Immature natural killer cell (primary cell): ENCODE measurements around the gene SPNS1. TPM values are rescaled to one million over a fixed set of nuclear protein-coding genes. Genes with fewer than 3 reads are reported as not detected.
"Not testable (repeated sequence)": the region's sequence is repeated elsewhere in the genome, so short reads cannot be mapped to it uniquely, and the experiment has no call there.

Source experiments
- DNase-seq, 3 donors: peaks; one replicate each; pipeline ENCODE4 v3.0.0; 2022; ENCODE audit warnings: mixed read lengths in 1 of 3
- H3K27ac Mint-ChIP-seq, 6 donors: one replicate each; pipeline ENCODE4 v1.8.0; 2020; ENCODE audit warnings: mixed read lengths in 6 of 6, mild to moderate bottlenecking in 5 of 6, inconsistent platforms in 4 of 6, moderate library complexity in 3 of 6
- H3K27me3 Mint-ChIP-seq, 3 donors: one replicate each; pipeline ENCODE4 v1.8.0; 2020 to 2021; ENCODE audit warnings: low read depth in 3 of 3, mild to moderate bottlenecking in 3 of 3, mixed read lengths in 3 of 3, moderate library complexity in 3 of 3, inconsistent platforms in 1 of 3
- H3K36me3 Mint-ChIP-seq, 3 donors: one replicate each; pipeline ENCODE4 v1.8.0; 2020; ENCODE audit warnings: mixed read lengths in 3 of 3, inconsistent platforms in 2 of 3, mild to moderate bottlenecking in 2 of 3
- H3K4me1 Mint-ChIP-seq, 2 donors: one replicate each; pipeline ENCODE4 v1.8.0; 2020; ENCODE audit warnings: inconsistent platforms in 2 of 2, mild to moderate bottlenecking in 2 of 2, mixed read lengths in 2 of 2, moderate library complexity in 1 of 2
- H3K4me3 Mint-ChIP-seq, 5 donors: one replicate each; pipeline ENCODE4 v1.8.0; 2020; ENCODE audit warnings: mild to moderate bottlenecking in 5 of 5, mixed read lengths in 5 of 5, inconsistent platforms in 3 of 5, moderate library complexity in 3 of 5
- H3K9me3 Mint-ChIP-seq, 6 donors: one replicate each; pipeline ENCODE4 v1.8.0; 2020; ENCODE audit warnings: mild to moderate bottlenecking in 6 of 6, mixed read lengths in 6 of 6, inconsistent platforms in 4 of 6, moderate library complexity in 3 of 6
- polyA plus RNA-seq, 3 donors: library from polyadenylated mRNA; unstranded; fragments of 300-500 nt; fragmentation: Illumina TruSeq; gene quantifications; one replicate each; pipeline ENCODE4 v1.2.3, GENCODE V29; 2021

Gene SPNS1
- polyA plus RNA-seq, 3 donors from 2014 or later: 21.1 to 53.1 (median 30.2) TPM

DNA sequence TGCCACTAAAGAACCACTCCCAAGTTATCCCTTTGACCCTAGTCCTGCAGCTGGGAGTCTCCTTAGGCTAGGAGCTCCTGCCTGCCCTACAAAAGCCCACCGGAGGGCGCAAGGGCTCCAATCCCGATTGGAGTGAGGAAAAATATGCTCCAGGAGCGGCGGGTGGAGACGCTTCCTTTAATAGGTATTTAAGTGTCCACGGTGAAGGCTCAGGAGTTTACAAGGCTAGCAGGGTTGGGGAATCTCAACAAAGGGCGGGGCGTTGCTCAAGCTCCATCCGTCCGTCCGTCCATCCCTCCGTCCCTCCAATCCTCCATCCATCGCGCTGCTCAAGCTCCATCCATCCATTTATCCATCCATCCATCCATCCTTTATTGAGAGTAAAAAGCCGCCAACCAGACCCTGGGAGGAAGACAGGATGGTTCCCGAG, 556 bp upstream of the SPNS1 start:
- H3K9me3 Mint-ChIP-seq: no peaks in the 10 kb centered on the region
- DNase-seq: no peak
- H3K4me1 Mint-ChIP-seq: peaks cover 30 to 37% of the 10 kb centered on the region in 2 donors
- H3K36me3 Mint-ChIP-seq: peaks cover 4 to 8% (median 5%) of the 10 kb centered on the region in 3 donors
- H3K27ac Mint-ChIP-seq: peak overlapping the region; percentile 88 to 98 (median 96)
- peak overlapping the region; percentile 93 to 99 (median 97) for H3K4me3 Mint-ChIP-seq
- H3K27me3 Mint-ChIP-seq: peaks cover 6 to 15% (median 11%) of the 10 kb centered on the region in 3 donors

DNA sequence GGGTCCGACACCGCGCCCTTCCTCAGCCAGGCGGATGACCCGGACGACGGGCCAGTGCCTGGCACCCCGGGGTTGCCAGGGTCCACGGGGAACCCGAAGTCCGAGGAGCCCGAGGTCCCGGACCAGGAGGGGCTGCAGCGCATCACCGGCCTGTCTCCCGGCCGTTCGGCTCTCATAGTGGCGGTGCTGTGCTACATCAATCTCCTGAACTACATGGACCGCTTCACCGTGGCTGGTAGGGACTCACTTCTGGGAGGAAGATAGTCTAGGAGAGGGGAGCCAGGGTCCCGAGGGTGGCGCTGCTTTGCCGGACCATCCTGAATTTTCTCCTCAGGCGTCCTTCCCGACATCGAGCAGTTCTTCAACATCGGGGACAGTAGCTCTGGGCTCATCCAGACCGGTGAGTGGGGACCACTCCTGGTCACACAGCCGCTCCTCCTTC, 601 bp downstream of the SPNS1 start:
- peak overlapping the region; percentile 93 to 99 (median 97) for H3K4me3 Mint-ChIP-seq
- DNase-seq: no peak
- H3K4me1 Mint-ChIP-seq: peaks cover 30 to 37% of the 10 kb centered on the region in 2 donors
- H3K27me3 Mint-ChIP-seq: peaks cover 6 to 15% (median 11%) of the 10 kb centered on the region in 3 donors
- H3K27ac Mint-ChIP-seq: peak overlapping the region in 5 of 6 donors; percentile 76 to 96 (median 81)
- peaks cover 4 to 8% (median 5%) of the 10 kb centered on the region in 3 donors for H3K36me3 Mint-ChIP-seq
- no peaks in the 10 kb centered on the region for H3K9me3 Mint-ChIP-seq

- H3K4me3 Mint-ChIP-seq: peak overlapping the region in 3 of 5 donors; percentile 5 to 42 (median 30)
- DNase-seq: no peak
- H3K4me1 Mint-ChIP-seq: peaks cover 36 to 38% of the 10 kb centered on the region in 2 donors
- no peaks in the 10 kb centered on the region for H3K9me3 Mint-ChIP-seq
- H3K36me3 Mint-ChIP-seq: peaks cover 8 to 22% (median 10%) of the 10 kb centered on the region in 3 donors
- peaks cover 6 to 15% (median 11%) of the 10 kb centered on the region in 3 donors for H3K27me3 Mint-ChIP-seq
- peak overlapping the region in 4 of 6 donors; percentile 17 to 50 (median 38) for H3K27ac Mint-ChIP-seq
These were observed 3.4 kb downstream of the SPNS1 start for GRCh38 chr16:28977703-28978662.

DNA sequence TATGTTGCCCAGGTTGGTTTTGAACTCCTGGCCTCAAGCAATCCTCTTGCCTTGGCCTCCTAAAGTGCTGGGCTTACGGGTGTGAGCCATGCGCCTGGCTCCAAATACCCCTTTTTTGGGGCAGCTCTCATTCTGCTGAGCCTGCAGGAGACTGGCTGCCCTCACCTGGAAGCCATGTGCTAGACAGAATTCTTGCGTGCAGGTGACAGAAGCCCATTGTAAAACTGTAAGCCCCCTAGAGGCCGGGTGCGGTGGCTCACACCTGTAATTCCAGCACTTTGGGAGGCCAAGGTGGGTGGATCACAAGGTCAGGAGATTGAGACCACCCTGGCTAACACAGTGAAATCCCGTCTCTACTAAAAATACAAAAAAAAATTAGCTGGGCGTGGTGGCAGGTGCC, 5.8 kb downstream of the SPNS1 start:
- Mint-ChIP-seq H3K36me3 (peaks cover 8 to 34% (median 21%) of the 10 kb centered on the region in 3 donors), H3K4me1 (peaks cover 40 to 42% of the 10 kb centered on the region in 2 donors)
- H3K4me3 Mint-ChIP-seq, H3K27me3 Mint-ChIP-seq, H3K27ac Mint-ChIP-seq, H3K9me3 Mint-ChIP-seq, DNase-seq: not testable (repeated sequence)

DNA sequence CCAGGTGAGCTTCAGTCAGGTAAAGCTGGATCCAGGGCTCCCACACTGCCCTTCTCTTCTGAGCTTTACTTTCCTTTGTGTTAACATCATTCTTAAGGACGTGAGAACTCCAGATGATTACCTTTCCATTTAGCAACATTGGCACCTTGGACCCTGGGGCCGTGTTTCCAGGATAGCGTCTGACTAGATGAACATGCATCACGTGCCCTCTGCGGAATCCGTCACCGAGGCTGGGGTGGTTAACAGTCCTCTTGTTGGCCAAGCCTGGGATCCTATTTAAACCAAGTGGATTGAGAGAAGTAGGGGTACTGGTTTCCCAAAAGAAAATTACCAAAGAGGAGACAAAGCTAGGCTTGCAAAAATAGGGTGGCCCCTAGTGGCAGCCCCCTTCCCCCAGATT, 6.4 kb downstream of the SPNS1 start:
- no peak for DNase-seq
- Mint-ChIP-seq H3K9me3 (no peaks in the 10 kb centered on the region), H3K4me1 (peaks cover 38 to 40% of the 10 kb centered on the region in 2 donors), H3K36me3 (peaks cover 8 to 34% (median 21%) of the 10 kb centered on the region in 3 donors), H3K4me3 (no peak overlapping the region), H3K27me3 (peaks cover under 1 to 13% (median 2%) of the 10 kb centered on the region in 3 donors), H3K27ac (peak overlapping the region in 1 of 6 donors; percentile 1)

GRCh38 chr16:28981517-28981916, 6.9 kb downstream of the SPNS1 start:
- Mint-ChIP-seq H3K27ac (peak overlapping the region in 3 of 6 donors; percentile 40 to 64 (median 62)), H3K9me3 (no peaks in the 10 kb centered on the region), H3K27me3 (peaks cover 0 to 13% (median 2%) of the 10 kb centered on the region in 3 donors), H3K4me1 (peaks cover 38 to 40% of the 10 kb centered on the region in 2 donors), H3K36me3 (peaks cover 8 to 34% (median 21%) of the 10 kb centered on the region in 3 donors), H3K4me3 (no peak overlapping the region)
- peak in 1 of 3 donors; percentile 17 for DNase-seq

GRCh38 chr16:28982418-28982817, 7.8 kb downstream of the SPNS1 start:
- Mint-ChIP-seq H3K27me3 (peaks cover 2 to 13% (median 3%) of the 10 kb centered on the region in 3 donors), H3K27ac (peak overlapping the region in 5 of 6 donors; percentile 34 to 96 (median 94)), H3K4me3 (peak overlapping the region in 1 of 5 donors; percentile 4), H3K4me1 (peaks cover 44 to 47% of the 10 kb centered on the region in 2 donors), H3K36me3 (peaks cover 13 to 38% (median 26%) of the 10 kb centered on the region in 3 donors), H3K9me3 (no peaks in the 10 kb centered on the region)
- no peak for DNase-seq

DNA sequence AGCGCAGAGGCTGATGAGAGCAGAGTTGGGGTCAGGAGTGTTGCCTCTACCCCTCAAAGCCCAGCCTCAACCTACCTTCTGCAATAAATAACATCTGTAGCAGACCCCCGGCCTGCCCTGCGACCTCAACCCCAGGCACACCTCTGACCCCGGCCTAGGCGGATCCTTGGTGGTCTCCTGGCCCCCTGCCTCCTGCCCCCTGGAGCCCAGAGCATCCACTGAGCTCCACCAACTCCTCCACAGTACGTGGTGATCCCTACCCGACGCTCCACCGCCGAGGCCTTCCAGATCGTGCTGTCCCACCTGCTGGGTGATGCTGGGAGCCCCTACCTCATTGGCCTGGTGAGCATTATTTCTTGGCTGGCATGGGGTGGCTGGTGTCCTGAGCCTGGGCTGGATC, 8.4 kb downstream of the SPNS1 start:
- Mint-ChIP-seq H3K36me3 (peaks cover 16 to 39% (median 29%) of the 10 kb centered on the region in 3 donors), H3K9me3 (no peaks in the 10 kb centered on the region), H3K4me3 (peak overlapping the region in 1 of 5 donors; percentile 93), H3K27ac (peak overlapping the region; percentile 86 to 96 (median 94)), H3K27me3 (peaks cover 3 to 13% (median 5%) of the 10 kb centered on the region in 3 donors), H3K4me1 (peaks cover 46 to 49% of the 10 kb centered on the region in 2 donors)
- no peak for DNase-seq

- DNase-seq: no peak
- no peaks in the 10 kb centered on the region for H3K9me3 Mint-ChIP-seq
- H3K27ac Mint-ChIP-seq: peak overlapping the region; percentile 86 to 96 (median 94)
- H3K4me1 Mint-ChIP-seq: peaks cover 47 to 53% of the 10 kb centered on the region in 2 donors
- H3K4me3 Mint-ChIP-seq: peak overlapping the region; percentile 81 to 97 (median 93)
- peaks cover 12 to 39% (median 24%) of the 10 kb centered on the region in 3 donors for H3K36me3 Mint-ChIP-seq
- peaks cover 4 to 11% (median 5%) of the 10 kb centered on the region in 3 donors for H3K27me3 Mint-ChIP-seq
These were observed 9.1 kb downstream of the SPNS1 start for GRCh38 chr16:28983644-28984043.

GRCh38 chr16:28984091-28984490, 9.5 kb downstream of the SPNS1 start:
- Mint-ChIP-seq H3K4me1 (peaks cover 49 to 54% of the 10 kb centered on the region in 2 donors), H3K4me3 (peak overlapping the region; percentile 81 to 97 (median 93)), H3K27me3 (peaks cover 4 to 11% (median 5%) of the 10 kb centered on the region in 3 donors), H3K36me3 (peaks cover 12 to 43% (median 24%) of the 10 kb centered on the region in 3 donors), H3K27ac (peak overlapping the region; percentile 86 to 96 (median 94)), H3K9me3 (no peaks in the 10 kb centered on the region)
- no peak for DNase-seq

GRCh38 chr16:28984619-28985135, 10.1 kb downstream of the SPNS1 start, which contains the start of gene LAT:
Gene LAT, plus strand, starts transcription at chr16:28985052. Its CDS starts 366 bp downstream, at chr16:28985418.
- peak; percentile 79 to 82 (median 80) for DNase-seq
- Mint-ChIP-seq H3K27me3 (peaks cover 4 to 11% (median 5%) of the 10 kb centered on the region in 3 donors), H3K9me3 (no peaks in the 10 kb centered on the region), H3K27ac (peak within 1 kb of the TSS; percentile 88 to 97 (median 96)), H3K36me3 (peaks cover 12 to 45% (median 24%) of the 10 kb centered on the region in 3 donors), H3K4me1 (peaks cover 52 to 57% of the 10 kb centered on the region in 2 donors), H3K4me3 (peak within 1 kb of the TSS; percentile 86 to 97 (median 93))

GRCh38 chr16:28985211-28986041, 10.8 kb downstream of the SPNS1 start:
- Mint-ChIP-seq H3K4me3 (peak overlapping the region; percentile 86 to 97 (median 93)), H3K9me3 (no peaks in the 10 kb centered on the region), H3K27me3 (peaks cover 4 to 11% (median 5%) of the 10 kb centered on the region in 3 donors), H3K27ac (peak overlapping the region; percentile 88 to 97 (median 93)), H3K4me1 (peaks cover 57 to 65% of the 10 kb centered on the region in 2 donors), H3K36me3 (peaks cover 15 to 50% (median 24%) of the 10 kb centered on the region in 3 donors)
- DNase-seq: no peak
